Testis (tissue), 2 donors: ENCODE data around the gene NRBP1.

Experiments
- POLR2A ChIP-seq: fragments of 450-650 bp; IDR thresholded peaks from one replicate; pipeline ENCODE4 v1.6.1; 2017; ENCODE audit warnings: antibody characterized with exemption, mild to moderate bottlenecking, moderate library complexity
- TF ChIP-seq, protein P1 (sequence below), 3 experiments: fragments of 450-650 bp in 2 of 3; fragments of 200-600 bp in 1 of 3; sonication (generic) in 1 of 3; IDR thresholded peaks; one replicate each; pipeline ENCODE4 v1.5.1; 2016 to 2019; ENCODE audit warnings: antibody characterized with exemption in 3 of 3, mild to moderate bottlenecking in 2 of 3, moderate library complexity in 1 of 3

- TF ChIP-seq, protein P1, sequence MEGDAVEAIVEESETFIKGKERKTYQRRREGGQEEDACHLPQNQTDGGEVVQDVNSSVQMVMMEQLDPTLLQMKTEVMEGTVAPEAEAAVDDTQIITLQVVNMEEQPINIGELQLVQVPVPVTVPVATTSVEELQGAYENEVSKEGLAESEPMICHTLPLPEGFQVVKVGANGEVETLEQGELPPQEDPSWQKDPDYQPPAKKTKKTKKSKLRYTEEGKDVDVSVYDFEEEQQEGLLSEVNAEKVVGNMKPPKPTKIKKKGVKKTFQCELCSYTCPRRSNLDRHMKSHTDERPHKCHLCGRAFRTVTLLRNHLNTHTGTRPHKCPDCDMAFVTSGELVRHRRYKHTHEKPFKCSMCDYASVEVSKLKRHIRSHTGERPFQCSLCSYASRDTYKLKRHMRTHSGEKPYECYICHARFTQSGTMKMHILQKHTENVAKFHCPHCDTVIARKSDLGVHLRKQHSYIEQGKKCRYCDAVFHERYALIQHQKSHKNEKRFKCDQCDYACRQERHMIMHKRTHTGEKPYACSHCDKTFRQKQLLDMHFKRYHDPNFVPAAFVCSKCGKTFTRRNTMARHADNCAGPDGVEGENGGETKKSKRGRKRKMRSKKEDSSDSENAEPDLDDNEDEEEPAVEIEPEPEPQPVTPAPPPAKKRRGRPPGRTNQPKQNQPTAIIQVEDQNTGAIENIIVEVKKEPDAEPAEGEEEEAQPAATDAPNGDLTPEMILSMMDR (IDR thresholded peaks at IDR 0.05) = no peak
- TF ChIP-seq POLR2A = no peak
Observed at GRCh38 chr2:27390822-27391679, 37.4 kb upstream of the NRBP1 start.
